ENCODE measurements around the gene DOCK7. TPM values are rescaled to one million over a fixed set of nuclear protein-coding genes. Genes with fewer than 3 reads are reported as not detected.

Gene DOCK7
- total RNA-seq, 2 experiments from 2014 or later = 15.5 to 20.4 TPM

- Mint-ChIP-seq H3K36me3 (peaks cover 7% of the 10 kb centered on the region), H3K9me3 (no peaks in the 10 kb centered on the region), H3K27me3 (no peaks in the 10 kb centered on the region), H3K27ac (peak overlapping the region; percentile 18), H3K4me3 (no peak overlapping the region), H3K4me1 (ENCODE audit: low read depth) (peaks cover 10% of the 10 kb centered on the region)
- CTCF ChIA-PET = interaction anchor here (0.6 to 1.5 kb wide), 2 partner anchors 27 to 258 kb away, joined by 3 to 5 read pairs; no protein-coding TSS in a partner anchor
- POLR2A ChIA-PET = no interaction called here
- intact Hi-C loops (cut with micrococcal nuclease) = no loop called here
- no peak for DNase-seq
These were observed 254.1 kb downstream of the DOCK7 start for GRCh38 chr1:62433861-62434617.

DNA sequence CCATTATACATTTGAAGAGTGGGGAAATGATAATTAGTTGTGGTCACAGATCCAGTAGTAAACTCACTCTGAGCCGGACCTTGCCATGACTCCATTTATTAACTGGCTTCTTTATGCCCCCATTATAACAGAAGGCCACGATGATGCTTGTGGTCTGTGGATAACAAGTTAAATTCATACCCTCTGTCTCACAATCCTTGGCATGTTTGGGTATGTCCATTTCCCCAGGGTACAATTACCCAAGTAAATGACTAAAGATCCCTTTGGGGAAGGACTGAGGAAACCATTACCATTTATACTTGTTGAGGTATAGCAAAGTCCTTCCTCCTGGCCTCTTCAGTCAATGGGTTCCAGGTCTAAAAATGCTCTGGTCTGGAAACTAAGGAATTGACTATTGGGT, 258.6 kb downstream of the DOCK7 start:
- Mint-ChIP-seq H3K4me1 (ENCODE audit: low read depth) (no peaks in the 10 kb centered on the region), H3K9me3 (no peaks in the 10 kb centered on the region), H3K27ac (no peak overlapping the region), H3K27me3 (no peaks in the 10 kb centered on the region), H3K4me3 (no peak overlapping the region), H3K36me3 (no peaks in the 10 kb centered on the region)
- ChIA-PET POLR2A (no interaction called here), CTCF (no interaction called here)
- DNase-seq = no peak
- intact Hi-C loops (cut with micrococcal nuclease) = no loop called here

DNA sequence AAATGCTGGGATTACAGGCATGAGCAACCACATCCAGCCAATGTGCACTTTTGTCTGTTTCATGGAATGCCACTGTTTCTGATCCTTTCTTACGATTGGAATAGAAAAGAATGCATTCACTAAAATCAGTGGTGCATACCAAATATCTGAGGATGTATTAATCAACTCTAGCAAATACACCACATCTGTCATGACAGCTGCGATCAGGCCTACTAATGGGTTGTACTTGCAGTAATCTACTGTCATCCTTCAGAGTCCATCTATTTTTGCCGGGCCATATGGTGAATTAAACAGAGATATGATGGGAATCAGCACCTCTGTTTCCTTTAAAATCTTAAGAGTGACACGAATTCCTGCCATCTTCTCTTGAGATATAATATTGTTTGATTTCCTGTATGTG, 259.8 kb downstream of the DOCK7 start:
- POLR2A ChIA-PET = no interaction called here
- H3K27me3 Mint-ChIP-seq = no peaks in the 10 kb centered on the region
- no peaks in the 10 kb centered on the region for H3K4me1 Mint-ChIP-seq (ENCODE audit: low read depth)
- DNase-seq = no peak
- H3K9me3 Mint-ChIP-seq = no peaks in the 10 kb centered on the region
- H3K4me3 Mint-ChIP-seq = no peak overlapping the region
- CTCF ChIA-PET = no interaction called here
- intact Hi-C loops (cut with micrococcal nuclease) = no loop called here
- no peaks in the 10 kb centered on the region for H3K36me3 Mint-ChIP-seq
- H3K27ac Mint-ChIP-seq = no peak overlapping the region

DNA sequence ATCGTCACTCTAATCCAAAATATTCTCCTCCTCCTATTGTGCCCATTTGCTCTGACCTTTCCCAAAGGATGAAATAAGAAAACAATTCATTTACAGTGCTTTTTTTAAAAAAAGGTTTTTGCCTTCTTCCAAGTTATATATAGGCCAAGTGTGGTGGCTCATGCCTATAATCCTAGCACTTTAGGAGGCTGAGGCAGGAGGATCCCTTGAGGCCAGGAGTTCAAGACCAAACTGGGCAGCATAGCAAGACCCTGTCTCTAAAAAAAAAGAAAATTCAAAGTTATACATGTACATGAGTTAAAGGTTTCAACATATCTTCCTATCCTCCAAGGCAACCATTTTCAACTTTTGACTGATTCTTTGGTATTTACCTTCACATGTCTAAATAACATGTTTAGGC, 261.4 kb downstream of the DOCK7 start:
- no peaks in the 10 kb centered on the region for H3K27me3 Mint-ChIP-seq
- no peaks in the 10 kb centered on the region for H3K9me3 Mint-ChIP-seq
- no peak overlapping the region for H3K4me3 Mint-ChIP-seq
- ChIA-PET POLR2A (no interaction called here), CTCF (no interaction called here)
- no peak for DNase-seq
- no peaks in the 10 kb centered on the region for H3K36me3 Mint-ChIP-seq
- no peaks in the 10 kb centered on the region for H3K4me1 Mint-ChIP-seq (ENCODE audit: low read depth)
- intact Hi-C loops (cut with micrococcal nuclease) = no loop called here
- H3K27ac Mint-ChIP-seq = no peak overlapping the region

DNA sequence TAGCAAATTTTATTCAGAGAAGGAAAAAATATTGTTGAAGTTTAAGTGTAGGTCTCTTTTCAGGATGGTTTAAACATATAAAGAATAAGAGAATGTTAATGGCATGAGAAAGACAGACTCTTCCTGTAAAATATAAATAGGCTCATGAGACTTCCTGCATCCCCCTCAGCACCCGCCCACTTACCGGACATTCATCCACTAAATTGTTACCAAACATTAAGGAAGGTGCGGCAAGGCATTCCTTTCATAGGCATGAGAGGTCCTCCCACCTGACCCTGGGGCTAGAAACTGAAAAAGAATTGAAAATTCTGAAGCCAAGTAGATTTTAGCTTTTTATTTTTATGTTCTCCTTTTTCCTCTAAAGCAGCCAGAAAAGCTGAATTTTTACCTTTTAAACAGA, 261.9 kb downstream of the DOCK7 start:
- ChIA-PET CTCF (interaction anchor here (1.7 kb wide), 1 partner anchor 251 kb away, joined by 5 read pairs; no protein-coding TSS in a partner anchor), POLR2A (no interaction called here)
- no peak for DNase-seq
- H3K9me3 Mint-ChIP-seq = no peaks in the 10 kb centered on the region
- H3K36me3 Mint-ChIP-seq = no peaks in the 10 kb centered on the region
- no peak overlapping the region for H3K4me3 Mint-ChIP-seq
- intact Hi-C loops (cut with micrococcal nuclease) = no loop called here
- no peaks in the 10 kb centered on the region for H3K4me1 Mint-ChIP-seq (ENCODE audit: low read depth)
- no peaks in the 10 kb centered on the region for H3K27me3 Mint-ChIP-seq
- no peak overlapping the region for H3K27ac Mint-ChIP-seq

- intact Hi-C loops (cut with micrococcal nuclease) = no loop called here
- no peak overlapping the region for H3K27ac Mint-ChIP-seq
- CTCF ChIA-PET = interaction anchor here (1.5 to 1.7 kb wide), 2 partner anchors 10 to 250 kb away, joined by 4 to 5 read pairs; no protein-coding TSS in a partner anchor
- no peaks in the 10 kb centered on the region for H3K4me1 Mint-ChIP-seq (ENCODE audit: low read depth)
- H3K27me3 Mint-ChIP-seq = no peaks in the 10 kb centered on the region
- no peak for DNase-seq
- H3K9me3 Mint-ChIP-seq = no peaks in the 10 kb centered on the region
- no peak overlapping the region for H3K4me3 Mint-ChIP-seq
- no peaks in the 10 kb centered on the region for H3K36me3 Mint-ChIP-seq
- POLR2A ChIA-PET = no interaction called here
These were observed 263.1 kb downstream of the DOCK7 start for GRCh38 chr1:62425041-62425440.

DNA sequence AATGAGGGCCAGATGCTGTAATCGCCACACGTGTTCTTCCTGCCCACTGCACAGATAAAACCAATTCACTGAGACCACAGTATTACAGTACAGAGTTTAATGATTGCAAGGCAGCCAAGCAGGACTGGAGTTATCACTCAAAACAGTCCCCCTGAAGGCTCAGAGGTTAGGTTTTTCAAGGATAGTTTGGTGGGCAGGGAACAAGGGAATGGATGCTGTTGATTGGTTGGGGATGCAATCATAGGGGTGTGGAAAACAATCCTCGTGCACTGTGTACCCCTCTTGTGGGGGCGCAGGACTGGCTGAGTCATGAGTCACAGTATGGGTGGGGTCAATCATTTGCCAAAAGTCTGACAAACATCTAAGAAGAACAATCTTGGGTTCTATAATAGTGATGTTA, 263.8 kb downstream of the DOCK7 start:
- Mint-ChIP-seq H3K4me1 (ENCODE audit: low read depth) (no peaks in the 10 kb centered on the region), H3K36me3 (no peaks in the 10 kb centered on the region), H3K4me3 (no peak overlapping the region), H3K27ac (no peak overlapping the region), H3K27me3 (no peaks in the 10 kb centered on the region), H3K9me3 (no peaks in the 10 kb centered on the region)
- POLR2A ChIA-PET = no interaction called here
- CTCF ChIA-PET = interaction anchor here (1.5 to 1.7 kb wide), 2 partner anchors 11 to 249 kb away, joined by 4 to 5 read pairs; no protein-coding TSS in a partner anchor
- intact Hi-C loops (cut with micrococcal nuclease) = no loop called here
- no peak for DNase-seq

GRCh38 chr1:62423580-62424242, 264.5 kb downstream of the DOCK7 start:
- ChIA-PET CTCF (no interaction called here), POLR2A (no interaction called here)
- no peak for DNase-seq
- no peaks in the 10 kb centered on the region for H3K4me1 Mint-ChIP-seq (ENCODE audit: low read depth)
- intact Hi-C loops (cut with micrococcal nuclease) = no loop called here
- H3K27ac Mint-ChIP-seq = no peak overlapping the region
- H3K4me3 Mint-ChIP-seq = no peak overlapping the region
- no peaks in the 10 kb centered on the region for H3K36me3 Mint-ChIP-seq
- H3K9me3 Mint-ChIP-seq = no peaks in the 10 kb centered on the region
- H3K27me3 Mint-ChIP-seq = no peaks in the 10 kb centered on the region

DNA sequence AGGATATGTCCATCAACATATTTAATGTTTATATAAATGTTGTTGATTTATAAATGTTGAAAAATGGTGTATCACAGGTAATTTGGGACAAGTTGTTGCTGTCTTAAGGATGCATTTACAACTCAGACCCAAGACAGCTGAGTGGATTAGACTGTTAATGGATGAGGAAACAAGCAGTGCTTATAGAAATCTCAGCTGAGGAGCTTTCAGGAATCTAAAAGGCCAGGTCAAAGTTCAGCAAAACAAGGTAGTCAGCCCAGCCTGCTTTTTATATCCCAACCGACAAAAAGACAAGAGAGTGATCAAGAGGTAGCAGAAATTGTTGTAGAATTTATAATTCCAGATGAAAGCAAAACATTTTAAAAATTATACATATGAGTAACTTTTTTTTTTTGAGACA, 268.0 kb downstream of the DOCK7 start:
- DNase-seq = no peak
- Mint-ChIP-seq H3K27ac (no peak overlapping the region), H3K4me1 (ENCODE audit: low read depth) (no peaks in the 10 kb centered on the region), H3K36me3 (no peaks in the 10 kb centered on the region), H3K27me3 (no peaks in the 10 kb centered on the region), H3K4me3 (no peak overlapping the region), H3K9me3 (no peaks in the 10 kb centered on the region)
- ChIA-PET POLR2A (interaction anchor here (0.6 kb wide), 1 partner anchor 15 kb away, joined by 3 read pairs; no protein-coding TSS in a partner anchor), CTCF (interaction anchor here (0.7 kb wide), 1 partner anchor 17 kb away, joined by 4 read pairs; no protein-coding TSS in a partner anchor)
- intact Hi-C loops (cut with micrococcal nuclease) = no loop called here

- Mint-ChIP-seq H3K4me3 (no peak overlapping the region), H3K36me3 (no peaks in the 10 kb centered on the region), H3K27ac (no peak overlapping the region), H3K27me3 (peaks cover 2% of the 10 kb centered on the region), H3K4me1 (ENCODE audit: low read depth) (no peaks in the 10 kb centered on the region), H3K9me3 (no peaks in the 10 kb centered on the region)
- no peak for DNase-seq
- intact Hi-C loops (cut with micrococcal nuclease) = no loop called here
- ChIA-PET CTCF (interaction anchor here (0.8 to 1.0 kb wide), 2 partner anchors 11 to 14 kb away, joined by 3 to 4 read pairs; no protein-coding TSS in a partner anchor), POLR2A (no interaction called here)
These were observed 270.7 kb downstream of the DOCK7 start for GRCh38 chr1:62417351-62417999.

GRCh38 chr1:62415687-62416086, 272.5 kb downstream of the DOCK7 start:
- DNase-seq = no peak
- intact Hi-C loops (cut with micrococcal nuclease) = no loop called here
- Mint-ChIP-seq H3K9me3 (no peaks in the 10 kb centered on the region), H3K27me3 (peaks cover 2% of the 10 kb centered on the region), H3K4me3 (no peak overlapping the region), H3K4me1 (ENCODE audit: low read depth) (no peaks in the 10 kb centered on the region), H3K27ac (no peak overlapping the region), H3K36me3 (no peaks in the 10 kb centered on the region)
- ChIA-PET POLR2A (no interaction called here), CTCF (interaction anchor here (0.7 kb wide), 1 partner anchor 240 kb away, joined by 3 read pairs; no protein-coding TSS in a partner anchor)

- H3K27me3 Mint-ChIP-seq = no peaks in the 10 kb centered on the region
- ChIA-PET POLR2A (no interaction called here), CTCF (interaction anchor here (0.6 to 8.2 kb wide), 9 partner anchors 13 to 324 kb away, joined by 3 to 69 read pairs (median 3); no protein-coding TSS in a partner anchor)
- H3K4me3 Mint-ChIP-seq = no peak overlapping the region
- H3K9me3 Mint-ChIP-seq = no peaks in the 10 kb centered on the region
- H3K4me1 Mint-ChIP-seq (ENCODE audit: low read depth) = no peaks in the 10 kb centered on the region
- H3K27ac Mint-ChIP-seq = no peak overlapping the region
- DNase-seq = no peak
- no peaks in the 10 kb centered on the region for H3K36me3 Mint-ChIP-seq
- intact Hi-C loops (cut with micrococcal nuclease) = loop anchor here (1.0 kb wide), 2 partner anchors 232 to 325 kb away; no protein-coding TSS in a partner anchor
These were observed 280.7 kb downstream of the DOCK7 start for GRCh38 chr1:62407398-62408009.

All from activated CD4-positive, alpha-beta memory T cell treated with anti-CD3 and anti-CD28 coated beads for 36 hours (primary cell).